ENCODE measurements around the gene CXorf49.

CXorf49 gene

GRCh38 chrX:71664889-71665491 lies 53.1 kb downstream of the CXorf49 start:
- no peak overlapping the region for H3K4me3 ChIP-seq (ENCODE audit: low read depth, low read length)
- no peak for TF ChIP-seq POLR2A (IDR thresholded peaks at IDR 0.05; ENCODE audit: extremely low read depth, insufficient read length)
- TF ChIP-seq, protein P1, sequence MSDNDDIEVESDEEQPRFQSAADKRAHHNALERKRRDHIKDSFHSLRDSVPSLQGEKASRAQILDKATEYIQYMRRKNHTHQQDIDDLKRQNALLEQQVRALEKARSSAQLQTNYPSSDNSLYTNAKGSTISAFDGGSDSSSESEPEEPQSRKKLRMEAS (IDR thresholded peaks at IDR 0.05; ENCODE audit: low read depth, low read length): no peak
- TF ChIP-seq MYC (IDR thresholded peaks at IDR 0.05; ENCODE audit: low read depth, low read length): no peak
- TF ChIP-seq, protein P2, sequence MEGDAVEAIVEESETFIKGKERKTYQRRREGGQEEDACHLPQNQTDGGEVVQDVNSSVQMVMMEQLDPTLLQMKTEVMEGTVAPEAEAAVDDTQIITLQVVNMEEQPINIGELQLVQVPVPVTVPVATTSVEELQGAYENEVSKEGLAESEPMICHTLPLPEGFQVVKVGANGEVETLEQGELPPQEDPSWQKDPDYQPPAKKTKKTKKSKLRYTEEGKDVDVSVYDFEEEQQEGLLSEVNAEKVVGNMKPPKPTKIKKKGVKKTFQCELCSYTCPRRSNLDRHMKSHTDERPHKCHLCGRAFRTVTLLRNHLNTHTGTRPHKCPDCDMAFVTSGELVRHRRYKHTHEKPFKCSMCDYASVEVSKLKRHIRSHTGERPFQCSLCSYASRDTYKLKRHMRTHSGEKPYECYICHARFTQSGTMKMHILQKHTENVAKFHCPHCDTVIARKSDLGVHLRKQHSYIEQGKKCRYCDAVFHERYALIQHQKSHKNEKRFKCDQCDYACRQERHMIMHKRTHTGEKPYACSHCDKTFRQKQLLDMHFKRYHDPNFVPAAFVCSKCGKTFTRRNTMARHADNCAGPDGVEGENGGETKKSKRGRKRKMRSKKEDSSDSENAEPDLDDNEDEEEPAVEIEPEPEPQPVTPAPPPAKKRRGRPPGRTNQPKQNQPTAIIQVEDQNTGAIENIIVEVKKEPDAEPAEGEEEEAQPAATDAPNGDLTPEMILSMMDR (IDR thresholded peaks at IDR 0.05; ENCODE audit: low read depth, low read length): no peak
- DNase-seq (ENCODE audit: low read depth): no peak
